Testis (tissue), 3 donors: ENCODE results near the gene TAF3. TPM values are rescaled to one million over a fixed set of nuclear protein-coding genes. Genes with fewer than 3 reads are reported as not detected.

ENCODE experiments used
- DNase-seq: peaks from one replicate; pipeline ENCODE4 v3.0.0-alpha.2; 2019
- H3K27ac ChIP-seq, 2 donors: fragments of 200-600 bp; sonication (generic); one replicate each; pipeline ENCODE4 v1.5.1; 2019
- H3K27me3 ChIP-seq: fragments of 200-600 bp; sonication (generic); one replicate; pipeline ENCODE4 v1.5.1; 2019
- H3K36me3 ChIP-seq: fragments of 200-600 bp; sonication (generic); one replicate; pipeline ENCODE4 v1.5.1; 2017; ENCODE audit warnings: low read depth; ENCODE audit errors: missing control alignments
- H3K4me1 ChIP-seq: fragments of 200-600 bp; sonication (generic); one replicate; pipeline ENCODE4 v1.5.1; 2019
- H3K4me3 ChIP-seq, 2 donors: fragments of 200-600 bp; sonication (generic); one replicate each; pipeline ENCODE4 v1.5.1; 2017 to 2019
- H3K9me3 ChIP-seq: fragments of 200-600 bp; sonication (generic); one replicate; pipeline ENCODE4 v1.5.1; 2017
- CTCF ChIP-seq, 3 experiments: fragments of 450-650 bp in 2 of 3; fragments of 200-600 bp in 1 of 3; sonication (generic) in 1 of 3; IDR thresholded peaks; one replicate each; pipeline ENCODE4 v1.5.1; 2016 to 2019; ENCODE audit warnings: antibody characterized with exemption in 3 of 3, mild to moderate bottlenecking in 2 of 3, moderate library complexity in 1 of 3
- POLR2A ChIP-seq: fragments of 450-650 bp; IDR thresholded peaks from one replicate; pipeline ENCODE4 v1.6.1; 2017; ENCODE audit warnings: antibody characterized with exemption, mild to moderate bottlenecking, moderate library complexity
- WGBS, 2 donors: methylation state at CpG; one replicate each; pipeline ENCODE4 v1.1.5; 2018; 5-methylcytosine and 5-hydroxymethylcytosine counted together
- intact Hi-C: fragments of 100-400 bp; cut with DNase I; formaldehyde crosslinking; loops from one replicate; pipeline ENCODE4 v1.15.1; 2023; ENCODE audit warnings: low total_unique reads
- polyA plus RNA-seq: library from polyadenylated mRNA; stranded (reverse); fragments of 350-450 nt; fragmentation: Illumina TruSeq; extraction: RNeasy Lipid Tissue Mini Kit (QIAGEN cat#74804); gene quantifications from one replicate; pipeline ENCODE4 v1.2.3, GENCODE V29; 2014; ENCODE audit warnings: low read depth, low replicate concordance; ENCODE audit not compliant: insufficient read depth
- total RNA-seq, 2 donors: library from RNA; depleted of rRNA; stranded (reverse); fragments of >200 nt; gene quantifications; one replicate each; pipeline ENCODE4 v1.2.3, GENCODE V29; 2016

The TAF3 gene
- total and polyA plus RNA-seq, 3 donors from 2014 or later = 7.0 to 33.0 (median 32.8) TPM

- Histone ChIP-seq H3K4me1 (no peaks in the 10 kb centered on the region), H3K36me3 (no peaks in the 10 kb centered on the region), H3K27ac (no peak overlapping the region), H3K27me3 (no peaks in the 10 kb centered on the region), H3K9me3 (no peaks in the 10 kb centered on the region), H3K4me3 (no peak overlapping the region)
- TF ChIP-seq CTCF (IDR thresholded peaks at IDR 0.05) (no peak), POLR2A (no peak)
- WGBS, 2 donors = 70 to 84% methylated on average over 16 to 17 of the region's 17 CpGs
- DNase-seq = no peak
- intact Hi-C loops = no loop called here
Observed at GRCh38 chr10:8061274-8062211, 243.2 kb downstream of the TAF3 start.

GRCh38 chr10:8063128-8063908 lies 245.0 kb downstream of the TAF3 start:
- intact Hi-C loops = no loop called here
- WGBS, 2 donors = 71 to 75% methylated on average over 15 of the region's 15 CpGs

GRCh38 chr10:8063935-8064334 lies 245.6 kb downstream of the TAF3 start:
- TF ChIP-seq CTCF (IDR thresholded peaks at IDR 0.05) (no peak), POLR2A (no peak)
- intact Hi-C loops = no loop called here
- no peak for DNase-seq
- 60 to 67% methylated on average over 13 of the region's 13 CpGs for WGBS, 2 donors
- H3K9me3 ChIP-seq = no peaks in the 10 kb centered on the region
- H3K4me1 ChIP-seq = no peaks in the 10 kb centered on the region
- H3K4me3 ChIP-seq = no peak overlapping the region
- H3K27me3 ChIP-seq = no peaks in the 10 kb centered on the region
- no peak overlapping the region for H3K27ac ChIP-seq
- no peaks in the 10 kb centered on the region for H3K36me3 ChIP-seq

More at GRCh38 chr10:8063128-8063908, 245.0 kb downstream of the TAF3 start:
- H3K9me3 ChIP-seq = no peaks in the 10 kb centered on the region
- no peak overlapping the region for H3K27ac ChIP-seq
- no peaks in the 10 kb centered on the region for H3K36me3 ChIP-seq
- H3K4me1 ChIP-seq = no peaks in the 10 kb centered on the region
- no peak for DNase-seq
- TF ChIP-seq POLR2A = no peak
- no peak for TF ChIP-seq CTCF (IDR thresholded peaks at IDR 0.05)
- no peak overlapping the region for H3K4me3 ChIP-seq
- H3K27me3 ChIP-seq = no peaks in the 10 kb centered on the region

GRCh38 chr10:8064436-8064835 lies 246.1 kb downstream of the TAF3 start:
- H3K27me3 ChIP-seq = no peaks in the 10 kb centered on the region
- H3K27ac ChIP-seq = no peak overlapping the region
- H3K4me1 ChIP-seq = no peaks in the 10 kb centered on the region
- no peaks in the 10 kb centered on the region for H3K36me3 ChIP-seq
- H3K4me3 ChIP-seq = no peak overlapping the region
- DNase-seq = no peak
- no peak for TF ChIP-seq POLR2A
- TF ChIP-seq CTCF (IDR thresholded peaks at IDR 0.05) = no peak
- 58 to 70% methylated on average over 5 of the region's 5 CpGs for WGBS, 2 donors
- intact Hi-C loops = no loop called here
- H3K9me3 ChIP-seq = no peaks in the 10 kb centered on the region
